Daoy (cell line): ENCODE measurements around the gene UQCC5. TPM values are rescaled to one million over a fixed set of nuclear protein-coding genes. Genes with fewer than 3 reads are reported as not detected.
A peak's percentile ranks its signal among the peaks of the same experiment; 100 is the strongest.
"Not testable (repeated sequence)": the region's sequence is repeated elsewhere in the genome, so short reads cannot be mapped to it uniquely, and the experiment has no call there.

ENCODE experiments used
- DNase-seq: peaks from one replicate; pipeline ENCODE4 v3.0.0-alpha.2; 2015; ENCODE audit warnings: low read depth
- total RNA-seq: library from RNA; depleted of rRNA; stranded (reverse); fragments of >200 nt; shearing (Covaris generic); gene quantifications from 2 replicates; pipeline ENCODE4 v1.2.3, GENCODE V29; 2014

Gene UQCC5
- total RNA-seq, 1 experiment from 2014 or later, result 3.8 TPM

DNA sequence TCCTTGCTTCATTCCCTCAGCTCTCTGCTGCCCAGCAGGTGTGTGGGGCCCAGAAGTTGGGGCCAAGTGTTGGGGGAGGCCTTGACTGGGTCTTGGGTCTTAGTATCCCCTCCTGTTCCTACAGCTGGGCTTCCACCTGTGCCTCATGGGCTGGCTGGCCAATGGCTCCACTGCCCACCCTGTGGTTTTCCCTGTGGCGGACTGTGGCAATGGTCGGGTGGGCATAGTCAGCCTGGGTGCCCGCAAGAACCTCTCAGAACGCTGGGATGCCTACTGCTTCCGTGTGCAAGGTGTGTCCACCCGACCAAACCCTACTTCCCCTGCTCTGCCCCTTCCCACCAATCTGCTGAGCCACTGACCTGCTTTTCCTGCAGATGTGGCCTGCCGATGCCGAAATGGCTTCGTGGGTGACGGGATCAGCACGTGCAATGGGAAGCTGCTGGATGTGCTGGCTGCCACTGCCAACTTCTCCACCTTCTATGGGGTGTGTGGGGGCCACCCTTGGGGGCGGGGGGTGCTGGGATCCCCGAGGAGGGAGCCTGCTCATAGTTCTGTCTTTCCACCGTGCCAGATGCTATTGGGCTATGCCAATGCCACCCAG is 13.7 kb upstream of the UQCC5 start:
- no peak for DNase-seq

DNA sequence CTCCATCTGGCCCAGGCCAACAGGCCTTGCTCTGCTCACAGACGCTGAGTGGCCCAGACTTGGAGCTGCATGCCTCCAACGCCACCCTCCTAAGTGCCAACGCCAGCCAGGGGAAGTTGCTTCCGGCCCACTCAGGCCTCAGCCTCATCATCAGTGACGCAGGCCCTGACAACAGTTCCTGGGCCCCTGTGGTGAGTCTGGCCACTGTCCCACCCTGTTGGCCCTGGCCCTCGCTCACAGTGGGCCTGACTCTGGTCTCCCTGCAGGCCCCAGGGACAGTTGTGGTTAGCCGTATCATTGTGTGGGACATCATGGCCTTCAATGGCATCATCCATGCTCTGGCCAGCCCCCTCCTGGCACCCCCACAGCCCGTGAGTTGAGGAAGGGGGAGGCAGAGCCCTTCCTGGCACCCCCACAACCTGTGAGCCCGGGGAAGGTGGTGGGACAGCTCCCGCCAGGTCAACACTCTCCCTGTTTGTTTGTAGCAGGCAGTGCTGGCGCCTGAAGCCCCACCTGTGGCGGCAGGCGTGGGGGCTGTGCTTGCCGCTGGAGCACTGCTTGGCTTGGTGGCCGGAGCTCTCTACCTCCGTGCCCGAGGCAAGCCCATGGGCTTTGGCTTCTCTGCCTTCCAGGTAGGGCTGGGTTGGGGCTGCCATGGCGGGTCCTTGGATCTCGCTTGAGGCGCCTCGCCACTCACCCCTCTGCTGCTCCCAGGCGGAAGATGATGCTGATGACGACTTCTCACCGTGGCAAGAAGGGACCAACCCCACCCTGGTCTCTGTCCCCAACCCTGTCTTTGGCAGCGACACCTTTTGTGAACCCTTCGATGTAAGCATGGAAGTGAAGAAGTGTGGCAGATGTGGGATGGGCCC is 12.8 kb upstream of the UQCC5 start:
- DNase-seq, result no peak

DNA sequence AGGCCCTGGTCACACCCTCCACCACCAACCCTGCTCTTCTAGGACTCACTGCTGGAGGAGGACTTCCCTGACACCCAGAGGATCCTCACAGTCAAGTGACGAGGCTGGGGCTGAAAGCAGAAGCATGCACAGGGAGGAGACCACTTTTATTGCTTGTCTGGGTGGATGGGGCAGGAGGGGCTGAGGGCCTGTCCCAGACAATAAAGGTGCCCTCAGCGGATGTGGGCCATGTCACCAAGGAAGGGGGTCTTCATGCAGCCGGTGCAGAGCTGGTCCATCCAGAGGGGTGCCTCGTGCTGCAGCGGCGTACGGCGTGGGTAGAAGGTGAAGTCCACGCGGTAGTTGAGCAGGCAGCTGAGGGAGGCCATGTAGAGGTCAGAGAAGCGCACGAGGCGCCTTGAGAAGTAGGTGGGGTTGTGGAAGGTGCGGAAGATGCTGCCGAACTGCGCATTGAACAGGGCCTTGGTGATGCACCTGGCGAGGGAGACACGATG is 12.1 kb upstream of the UQCC5 start:
- no peak for DNase-seq

DNA sequence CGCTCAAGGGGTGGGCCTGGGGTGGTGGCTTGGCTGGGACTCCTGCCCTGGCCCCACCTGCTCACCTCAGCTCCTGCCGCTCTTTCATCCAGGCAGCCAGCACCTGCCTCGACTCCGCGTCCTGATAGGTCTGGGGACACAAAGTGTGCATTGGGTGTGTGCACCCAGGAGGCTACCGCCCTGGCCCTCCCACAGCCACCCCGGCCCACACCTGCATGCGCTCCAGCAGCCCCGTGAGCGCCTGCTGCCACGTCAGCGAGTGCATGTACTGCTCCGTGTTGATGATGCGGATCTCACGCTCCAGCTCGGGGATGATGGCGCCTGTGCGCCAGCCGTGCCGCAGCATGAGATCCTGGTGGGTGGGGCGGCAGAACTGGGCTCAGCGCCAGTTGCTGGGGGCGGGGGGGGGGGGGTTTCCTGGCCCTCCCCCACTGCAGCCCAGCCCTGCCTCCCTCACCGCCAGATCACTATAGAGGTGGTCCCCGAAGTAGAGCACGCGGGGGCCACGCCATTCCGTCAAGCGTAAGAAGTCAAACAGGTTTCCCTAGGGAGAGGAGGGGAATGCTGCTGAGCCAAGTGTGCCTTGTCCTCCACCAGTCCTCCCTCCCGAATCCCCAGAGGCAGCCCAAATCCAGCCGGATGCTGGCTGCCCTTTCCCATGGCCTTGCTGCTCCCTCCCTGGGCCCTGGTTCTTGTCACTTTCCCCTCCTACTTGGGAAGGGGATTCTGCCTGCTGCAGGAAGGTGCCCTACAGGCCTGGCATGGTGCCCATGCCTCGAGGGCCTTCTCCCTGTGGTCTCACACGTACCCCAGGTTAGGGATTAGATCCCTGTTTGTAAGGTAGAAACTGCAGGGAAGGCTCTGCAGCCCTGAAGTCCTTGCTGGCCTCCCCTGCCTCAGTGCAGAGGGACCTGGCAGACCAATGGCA is 11.4 kb upstream of the UQCC5 start:
- no peak for DNase-seq

DNA sequence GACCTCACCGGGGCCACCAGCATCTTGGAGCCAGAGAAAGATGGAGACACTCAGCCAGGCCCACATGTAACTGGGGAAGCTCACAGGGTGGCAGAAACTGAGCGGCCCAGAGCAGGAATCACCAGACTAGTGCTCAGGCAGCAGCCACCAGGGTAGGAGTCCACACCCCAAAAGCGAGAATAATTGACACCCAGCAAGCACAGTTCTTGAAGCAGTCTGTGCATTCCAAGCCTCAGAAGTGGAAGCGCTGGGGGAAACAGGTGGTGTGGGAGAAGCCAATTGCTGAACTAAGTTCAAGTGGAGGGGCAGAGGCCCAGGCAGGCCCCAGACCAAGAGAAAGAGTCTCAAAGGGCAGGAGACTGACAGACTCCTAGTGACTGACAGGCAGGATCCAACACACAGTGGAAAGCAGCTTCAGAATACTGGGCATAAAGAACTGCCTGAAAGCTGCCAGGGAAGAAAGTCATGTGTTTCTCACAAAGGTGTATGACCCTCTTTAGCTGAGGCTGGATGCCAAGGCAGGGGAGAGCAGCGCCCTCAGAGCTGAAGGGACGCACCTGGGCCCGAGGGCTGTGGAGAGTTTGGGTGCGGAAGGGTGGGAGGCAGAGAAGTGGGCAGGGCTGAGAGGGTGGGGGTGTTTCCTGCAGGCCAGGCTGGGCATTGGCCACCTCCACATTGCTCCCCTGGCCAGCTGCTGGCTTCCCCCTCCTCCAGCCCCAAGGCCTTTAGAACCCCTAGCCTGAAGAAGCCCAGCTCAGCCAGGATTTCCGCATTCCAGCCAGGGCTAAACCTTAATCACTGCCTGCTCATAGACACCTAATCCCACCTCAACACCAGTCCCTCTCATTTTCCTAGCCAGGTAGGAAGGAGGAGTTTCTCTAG is 10.5 kb upstream of the UQCC5 start:
- DNase-seq, result no peak

DNA sequence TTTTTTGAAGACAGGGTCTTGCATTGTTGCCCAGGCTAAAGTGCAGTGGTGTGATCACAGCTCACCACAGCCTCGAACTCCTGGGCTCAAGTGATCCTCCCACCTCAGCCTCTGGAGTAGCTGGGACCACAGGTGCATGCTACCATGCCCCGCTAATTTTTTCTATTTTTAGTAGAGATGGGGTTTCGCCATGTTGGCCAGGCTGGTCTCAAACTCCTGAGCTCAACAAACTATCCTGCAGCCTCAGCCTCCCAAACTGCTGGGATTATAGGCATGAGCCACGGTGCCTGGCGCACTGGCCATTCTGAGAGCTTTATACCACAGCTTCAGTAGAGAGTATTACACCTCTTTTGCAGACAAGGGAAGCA is 9.8 kb upstream of the UQCC5 start:
- not testable (repeated sequence) for DNase-seq

DNA sequence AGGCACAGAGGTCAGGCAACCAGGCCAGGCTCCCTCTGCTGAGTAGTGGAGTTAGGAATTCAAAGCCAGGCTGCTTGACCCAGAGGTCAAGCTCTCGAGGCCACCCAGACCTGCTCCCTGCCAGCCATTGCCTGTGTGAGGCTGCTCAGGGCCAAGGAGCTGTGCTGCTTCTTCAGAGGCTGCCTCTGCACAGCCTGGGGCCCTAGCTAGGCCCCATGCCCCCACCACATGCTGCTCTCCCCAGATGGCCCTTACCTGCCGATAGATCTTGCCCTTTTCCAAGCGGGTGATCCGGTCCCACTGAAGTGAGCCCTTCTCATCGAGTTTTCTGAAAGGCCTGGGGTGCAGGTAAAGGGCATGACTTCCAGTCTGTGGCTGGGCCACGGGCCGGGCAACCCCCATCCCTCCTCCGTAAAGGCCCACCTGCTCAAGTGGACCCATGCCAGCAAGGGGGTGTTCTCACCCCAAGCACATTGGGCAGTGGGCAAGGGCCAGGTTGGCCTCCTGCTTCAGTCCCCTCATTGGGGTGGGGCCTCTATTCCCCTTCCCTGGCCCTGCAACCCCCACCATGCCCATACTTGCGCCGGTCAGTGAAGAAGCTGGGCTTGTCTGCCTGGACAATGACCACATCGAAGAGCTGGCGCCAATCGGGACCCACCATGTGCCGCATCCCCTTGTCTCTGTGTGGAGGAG is 9.2 kb upstream of the UQCC5 start:
- DNase-seq, result no peak

DNA sequence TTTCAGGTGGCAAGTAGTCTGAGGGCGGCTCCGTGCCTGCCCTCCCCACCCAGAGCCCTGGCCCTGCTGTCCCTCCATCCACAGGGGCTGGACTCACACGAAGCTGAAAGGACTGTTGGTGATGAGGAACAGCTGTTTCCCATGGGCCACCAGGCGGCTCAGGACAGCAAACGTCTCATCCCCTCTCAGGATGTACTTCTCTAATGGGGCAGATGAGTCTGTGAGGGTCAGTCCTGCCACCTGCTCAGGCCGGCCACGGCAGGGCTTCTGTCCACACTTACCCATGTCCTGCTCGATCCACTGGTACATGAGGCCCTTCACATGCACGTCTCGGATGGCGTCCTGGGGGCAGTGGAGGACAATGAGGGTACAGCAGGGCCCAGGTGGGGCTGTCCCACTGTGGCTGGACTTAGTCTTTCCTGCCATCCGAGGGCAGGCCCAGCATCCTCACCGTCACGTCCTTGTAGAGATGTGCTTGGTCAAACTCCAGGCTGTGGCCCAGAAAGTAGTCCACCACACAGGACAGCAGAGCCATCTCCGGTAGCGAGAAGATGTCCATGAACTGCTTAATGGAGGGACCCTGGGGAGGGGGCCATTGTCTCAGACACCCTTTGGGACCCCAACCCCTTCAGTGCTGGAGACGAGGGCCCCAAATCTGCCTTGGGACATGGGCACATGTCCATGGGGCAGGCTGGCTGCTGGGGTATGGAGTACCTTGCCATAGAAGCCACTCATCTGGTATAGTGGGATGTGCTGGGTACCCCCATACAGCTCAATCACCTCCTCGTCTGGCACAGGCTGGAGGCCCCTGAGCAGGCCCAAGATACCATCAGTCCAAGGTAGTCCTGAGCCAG is 8.4 kb upstream of the UQCC5 start:
- no peak for DNase-seq

DNA sequence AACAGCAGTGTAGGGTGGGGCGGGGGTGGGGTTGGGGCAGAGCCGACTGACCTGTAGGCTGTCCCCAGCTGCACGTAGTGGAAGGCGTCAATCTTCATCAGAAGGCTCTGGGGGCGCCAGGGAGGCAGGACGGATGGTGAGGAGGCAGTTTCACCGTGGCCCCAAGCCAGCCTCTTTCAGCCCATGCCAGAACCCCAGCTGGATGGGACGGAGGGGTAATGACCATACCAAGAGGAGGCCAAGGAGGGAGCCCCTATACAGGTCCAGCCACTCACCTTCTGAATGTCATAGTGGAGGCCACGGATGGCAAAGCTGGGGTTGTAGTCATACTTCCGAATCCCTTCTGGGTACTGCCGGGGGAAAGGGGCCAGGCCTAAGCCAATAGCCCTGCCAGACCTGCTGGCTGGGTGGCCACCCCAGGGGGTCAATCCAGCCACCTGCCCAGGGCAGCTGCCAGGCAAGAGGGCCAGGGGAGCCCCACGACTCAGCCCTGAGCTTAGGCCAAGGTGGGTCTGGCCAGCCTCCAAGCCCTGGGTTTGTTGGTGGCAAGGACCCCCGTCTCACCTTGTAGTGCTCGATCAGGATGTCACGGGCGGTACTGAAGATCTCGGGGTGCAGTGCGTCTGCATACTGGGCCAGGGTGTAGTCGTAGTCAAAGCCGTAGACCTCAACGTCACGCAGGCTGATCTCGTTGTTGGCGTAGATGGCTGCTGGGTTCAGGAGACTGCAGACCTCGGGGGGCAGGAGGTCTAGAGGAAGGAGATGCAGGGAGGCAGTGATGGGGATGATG is 7.6 kb upstream of the UQCC5 start:
- no peak for DNase-seq

DNA sequence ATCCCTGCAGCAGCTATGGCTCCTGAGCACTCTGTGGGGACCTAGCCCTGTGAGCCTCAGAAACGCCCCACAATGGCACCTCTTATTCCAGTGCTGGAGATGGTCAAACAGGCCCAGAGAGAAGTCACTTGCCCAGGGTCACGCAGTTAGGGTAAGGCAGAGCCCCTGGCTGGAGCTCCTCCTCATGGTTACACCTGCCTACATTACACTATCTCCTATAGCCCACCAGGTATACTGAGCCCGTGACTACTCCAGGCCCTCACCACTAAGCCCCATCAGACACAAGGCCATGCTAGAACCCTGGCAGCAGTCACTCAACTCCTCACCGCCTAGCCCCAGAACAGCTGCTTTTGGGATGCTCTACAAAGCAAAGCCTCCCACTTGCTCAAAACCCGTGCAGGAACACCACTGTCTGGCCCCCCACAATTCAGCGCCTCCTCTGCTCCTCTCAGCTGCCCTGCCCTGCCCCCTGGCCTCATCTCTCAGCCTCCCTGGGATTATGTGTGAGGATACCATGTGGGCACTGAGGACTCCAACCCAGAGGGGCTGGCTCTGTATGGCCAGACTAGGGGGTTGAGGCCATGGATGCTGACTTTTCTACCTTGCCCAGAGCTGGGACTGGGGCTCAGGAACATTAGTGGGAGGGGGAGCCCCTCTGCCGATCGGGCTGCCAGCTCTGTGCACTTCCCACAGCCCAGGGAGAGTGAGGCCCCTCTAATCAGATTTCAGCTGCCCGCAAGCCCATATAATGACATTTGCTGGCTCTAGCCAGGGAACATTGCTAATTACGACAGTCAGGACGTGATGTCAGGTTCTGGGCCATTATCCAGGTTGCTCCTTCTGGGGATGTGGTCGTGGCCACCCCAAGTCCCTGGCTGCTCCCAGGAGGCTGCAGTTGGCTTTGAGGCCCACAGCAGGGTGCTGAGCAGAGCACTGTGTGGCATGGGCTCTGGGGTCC is 6.8 kb upstream of the UQCC5 start:
- DNase-seq, result peak; percentile 33

DNA sequence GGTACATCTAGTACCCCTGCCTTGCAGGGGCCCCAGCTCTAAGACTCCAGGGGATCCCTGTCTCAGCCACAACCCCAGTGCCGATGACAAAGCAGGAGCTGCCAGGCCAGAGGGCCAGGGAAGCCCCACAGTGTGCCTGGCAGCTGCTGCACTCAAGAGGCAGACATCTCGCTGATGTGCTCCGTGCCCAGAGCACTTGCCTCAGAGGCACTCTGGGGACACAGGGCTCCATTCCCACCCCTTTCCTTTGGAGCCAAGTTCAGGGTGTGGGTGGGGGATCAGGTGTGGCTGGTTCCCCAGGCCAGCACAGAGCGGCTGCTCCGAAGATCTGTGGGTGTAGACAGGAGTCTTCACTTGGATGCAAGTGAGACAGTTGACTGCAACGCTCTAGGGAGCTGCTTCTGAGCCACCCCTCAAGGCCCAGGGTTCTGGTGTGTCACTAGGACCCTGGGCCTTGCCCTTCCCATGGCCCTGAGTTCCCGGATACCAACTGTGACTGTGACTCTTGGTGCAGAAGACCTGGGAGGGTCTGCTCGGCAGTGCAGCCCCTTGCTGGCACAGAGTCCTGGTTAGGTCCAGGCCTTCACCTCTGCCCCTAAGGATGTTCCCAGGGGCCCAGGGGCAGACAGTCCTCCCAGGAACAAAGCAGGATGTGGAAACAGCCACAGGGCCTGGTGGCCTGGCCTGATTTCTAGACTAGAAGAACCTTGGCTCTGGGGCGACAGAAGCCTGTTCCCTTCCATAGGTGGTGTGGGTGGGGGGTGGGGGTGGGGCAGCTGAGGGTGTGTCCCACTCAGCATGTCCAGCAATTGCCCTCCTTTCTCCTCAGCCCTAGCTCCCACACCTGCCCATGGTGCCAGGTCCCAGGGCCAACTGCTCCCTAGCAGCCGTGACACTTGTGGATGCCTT is 5.2 kb upstream of the UQCC5 start:
- peak; percentile 0 for DNase-seq

DNA sequence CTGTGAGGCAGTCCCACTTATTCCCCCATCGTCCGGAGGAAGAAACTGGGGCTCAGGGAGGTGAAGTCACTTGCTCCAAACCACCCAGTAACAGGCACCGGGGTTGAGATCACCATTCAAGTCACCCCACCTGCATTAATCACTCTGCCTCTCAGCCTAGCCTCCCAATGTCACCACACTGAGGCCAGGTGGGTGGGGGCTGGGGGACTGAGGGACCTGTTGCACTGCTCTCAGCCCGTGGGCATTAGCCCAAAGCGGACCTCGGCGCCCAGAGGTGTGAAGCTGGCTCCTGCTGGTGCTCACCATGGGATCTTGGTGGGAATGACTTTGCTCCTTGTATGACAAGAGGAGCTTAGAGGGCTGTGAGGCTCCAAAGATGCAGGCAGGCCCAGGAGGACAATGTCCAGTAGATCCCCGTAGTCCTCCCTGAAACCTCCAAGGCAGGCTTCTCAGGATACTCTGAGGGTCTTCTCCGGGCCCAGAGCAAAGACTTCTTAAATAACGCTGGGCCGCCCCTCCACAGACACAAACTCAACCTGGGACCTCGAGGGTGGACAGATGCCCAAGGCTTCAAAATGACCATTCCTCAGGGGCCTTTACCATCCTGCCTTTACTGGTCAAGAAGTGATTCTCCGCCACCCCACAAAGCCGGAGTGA is 4.4 kb upstream of the UQCC5 start:
- DNase-seq, result peak; percentile 2

DNA sequence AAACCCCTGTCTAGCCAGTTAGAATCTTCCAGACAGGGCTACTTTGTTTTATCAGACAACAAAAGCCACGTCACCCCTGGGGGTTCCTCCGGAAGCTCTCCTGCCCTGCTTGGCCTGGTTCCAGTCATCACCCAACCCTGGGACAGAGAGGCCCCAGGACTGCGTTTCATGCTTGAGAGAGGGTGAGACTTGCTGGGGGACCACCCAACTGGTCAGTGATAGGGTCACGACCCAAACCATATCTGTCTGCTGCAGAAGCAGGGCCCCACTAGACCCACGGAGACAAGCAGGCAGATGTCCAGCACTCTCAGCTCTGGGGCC is 3.9 kb upstream of the UQCC5 start:
- DNase-seq, result peak; percentile 83

DNA sequence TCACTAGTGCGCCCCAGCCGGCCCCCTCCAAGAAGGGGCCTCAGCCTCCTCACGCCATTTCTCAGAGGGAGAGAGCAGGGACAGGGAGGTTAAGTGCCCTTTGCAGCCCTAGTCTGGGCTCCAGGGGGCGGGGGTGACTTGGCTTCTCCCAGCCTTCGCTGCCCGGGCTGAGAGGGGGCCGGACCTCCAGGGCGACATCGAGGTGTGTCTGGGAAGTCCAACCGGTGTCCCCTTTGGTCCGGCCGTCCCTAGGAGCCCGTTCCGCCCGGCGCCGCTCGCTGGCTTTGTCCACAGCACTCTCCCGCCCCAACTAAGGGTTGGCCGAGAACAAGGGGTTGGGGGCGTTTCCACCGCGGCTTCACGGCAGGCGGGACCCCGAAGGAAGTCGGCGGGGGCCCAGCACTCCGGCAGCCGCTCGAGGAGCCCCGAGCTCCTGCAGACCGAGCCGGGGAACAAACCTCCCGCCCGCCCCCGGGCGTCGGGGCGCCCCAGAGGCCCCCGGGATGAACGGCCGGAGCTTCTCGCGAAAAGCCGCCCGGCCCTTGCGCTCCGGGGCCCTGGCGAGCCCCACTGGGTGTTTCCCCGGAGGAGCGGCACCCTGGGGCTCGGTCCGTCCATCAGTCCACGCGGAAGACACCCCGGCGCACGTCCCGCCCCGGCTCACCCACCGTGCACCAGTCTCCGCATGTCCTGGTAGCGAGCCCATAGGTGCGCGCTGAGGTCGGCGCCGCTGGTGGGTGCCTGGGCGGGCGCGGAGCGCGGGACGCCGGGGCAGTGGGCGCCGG is 3.4 kb upstream of the UQCC5 start:
- peak; percentile 27 for DNase-seq

DNA sequence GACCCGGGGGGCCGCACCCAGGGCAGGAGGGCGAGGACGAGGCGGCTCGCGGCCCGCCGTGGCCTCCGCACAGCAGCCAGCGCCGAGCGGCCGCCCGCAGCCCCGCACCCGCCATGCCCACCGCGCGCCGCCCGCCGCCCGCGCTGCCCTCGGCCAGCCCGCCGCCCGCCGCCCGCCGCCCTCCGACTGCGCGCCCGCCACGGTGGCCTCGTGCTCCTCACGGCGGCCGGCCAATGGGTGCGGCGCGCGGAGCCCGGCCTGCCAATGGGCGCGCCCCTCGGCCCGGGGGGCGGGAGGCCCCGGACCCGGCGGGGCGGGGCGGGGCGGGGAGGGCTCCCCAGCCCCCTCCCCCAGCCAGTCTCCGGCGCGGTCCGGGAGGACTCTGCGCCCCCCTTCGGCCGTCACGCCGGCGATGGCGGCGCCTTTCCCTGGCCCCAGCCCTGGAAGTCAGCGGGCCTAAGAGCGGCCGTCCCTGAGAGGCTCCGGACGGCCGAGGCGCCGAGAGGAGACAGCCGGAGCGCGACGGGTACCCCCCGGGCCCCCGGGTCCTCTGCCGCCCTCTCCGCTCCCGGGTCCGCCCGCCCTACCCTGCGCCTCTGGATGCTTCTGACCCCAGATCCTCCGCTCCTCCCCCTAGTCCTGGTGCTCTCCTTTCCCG is 2.7 kb upstream of the UQCC5 start, which contains the start of gene NT5DC2:
TSS of gene NT5DC2 (minus strand) at position 235 of the 658 bp plus-strand sequence. CDS start at position 115, 120 bp downstream.
- peak; percentile 85 for DNase-seq
